Trophoblast cell (in vitro differentiated cells and primary cell): ENCODE data around the gene SPAG16.

Experiments used
- DNase-seq, 2 donors: peaks; one replicate each; pipeline ENCODE4 v3.0.0-alpha.2; 2016
- H2AFZ ChIP-seq: 2 replicates; pipeline ENCODE4 v1.6.1; 2013; ENCODE audit warnings: low read length, moderate library complexity, mild to moderate bottlenecking; ENCODE audit not compliant: insufficient read depth, poor library complexity
- H2AK5ac ChIP-seq: 2 replicates; pipeline ENCODE4 v1.6.1; 2013; ENCODE audit warnings: mild to moderate bottlenecking, low read length
- H2BK120ac ChIP-seq: 2 replicates; pipeline ENCODE4 v1.6.1; 2013; ENCODE audit warnings: low read length, mild to moderate bottlenecking, moderate library complexity; ENCODE audit not compliant: insufficient read depth, poor library complexity
- H2BK12ac ChIP-seq: 2 replicates; pipeline ENCODE4 v1.6.1; 2013; ENCODE audit warnings: mild to moderate bottlenecking, low read length, moderate library complexity
- H2BK5ac ChIP-seq: 2 replicates; pipeline ENCODE4 v1.6.1; 2013; ENCODE audit warnings: low read length, low read depth, moderate library complexity, mild to moderate bottlenecking; ENCODE audit not compliant: poor library complexity
- H3K14ac ChIP-seq: 2 replicates; pipeline ENCODE4 v1.6.1; 2013; ENCODE audit warnings: mild to moderate bottlenecking, low read length
- H3K18ac ChIP-seq: 2 replicates; pipeline ENCODE4 v1.6.1; 2013; ENCODE audit warnings: mild to moderate bottlenecking, low read length
- H3K23ac ChIP-seq: 2 replicates; pipeline ENCODE4 v1.6.1; 2013; ENCODE audit warnings: low read length
- H3K27ac ChIP-seq: 2 replicates; pipeline ENCODE4 v1.5.1; 2013; ENCODE audit warnings: low read depth, mild to moderate bottlenecking, inconsistent platforms, low read length, moderate library complexity
- H3K27me3 ChIP-seq: 2 replicates; pipeline ENCODE4 v1.6.1; 2013; ENCODE audit warnings: inconsistent platforms, mild to moderate bottlenecking, low read length, moderate library complexity; ENCODE audit not compliant: insufficient read depth
- H3K36me3 ChIP-seq, 2 experiments: 1 replicate in 1 of 2; 2 replicates in 1 of 2; pipeline ENCODE4 v1.6.1; 2013; ENCODE audit warnings: low read length in 2 of 2, mild to moderate bottlenecking in 2 of 2, moderate library complexity in 1 of 2; ENCODE audit not compliant: insufficient read depth in 2 of 2, control insufficient read depth in 1 of 2
- H3K4ac ChIP-seq: 2 replicates; pipeline ENCODE4 v1.6.1; 2013; ENCODE audit warnings: low read depth, mild to moderate bottlenecking, low read length, moderate library complexity
- H3K4me1 ChIP-seq, 2 experiments: 1 replicate in 1 of 2; 2 replicates in 1 of 2; pipeline ENCODE4 v1.6.1; 2013; ENCODE audit warnings: low read length in 2 of 2, mild to moderate bottlenecking in 2 of 2, moderate library complexity in 1 of 2; ENCODE audit not compliant: insufficient read depth in 2 of 2, control insufficient read depth in 1 of 2
- H3K4me2 ChIP-seq: 2 replicates; pipeline ENCODE4 v1.6.1; 2013; ENCODE audit warnings: inconsistent platforms, mild to moderate bottlenecking, low read length, moderate library complexity
- H3K4me3 ChIP-seq: 2 replicates; pipeline ENCODE4 v1.5.1; 2013; ENCODE audit warnings: mild to moderate bottlenecking, low read depth, low read length, inconsistent platforms
- H3K79me1 ChIP-seq: one replicate; pipeline ENCODE4 v1.6.1; 2013; ENCODE audit warnings: low read length
- H3K79me2 ChIP-seq: 2 replicates; pipeline ENCODE4 v1.6.1; 2013; ENCODE audit warnings: low read length, mild to moderate bottlenecking; ENCODE audit not compliant: control insufficient read depth, insufficient read depth, poor library complexity
- H3K9ac ChIP-seq: 2 replicates; pipeline ENCODE4 v1.6.1; 2013; ENCODE audit warnings: mild to moderate bottlenecking, low read length
- H3K9me3 ChIP-seq: 2 replicates; pipeline ENCODE4 v1.6.1; 2013; ENCODE audit warnings: low read depth, mild to moderate bottlenecking, control low read depth, inconsistent platforms, low read length; ENCODE audit not compliant: insufficient read depth
- H4K12ac ChIP-seq: 2 replicates; pipeline ENCODE4 v1.6.1; 2013; ENCODE audit warnings: low read depth, mild to moderate bottlenecking, low read length, moderate library complexity
- H4K8ac ChIP-seq: 2 replicates; pipeline ENCODE4 v1.6.1; 2013; ENCODE audit warnings: low read depth, mild to moderate bottlenecking, low read length, moderate library complexity
- H4K91ac ChIP-seq: one replicate; pipeline ENCODE4 v1.6.1; 2013; ENCODE audit warnings: low read depth, mild to moderate bottlenecking, low read length, moderate library complexity
- WGBS: extraction: QIAGEN DNeasy Blood & Tissue Kit; methylation state at CpG from one replicate; pipeline ENCODE4 v1.1.7; 2013; ENCODE audit warnings: missing lambda C conversion rate; ENCODE audit not compliant: insufficient read length, insufficient coverage; ENCODE audit errors: extremely low coverage; 5-methylcytosine and 5-hydroxymethylcytosine counted together

Gene SPAG16

DNA sequence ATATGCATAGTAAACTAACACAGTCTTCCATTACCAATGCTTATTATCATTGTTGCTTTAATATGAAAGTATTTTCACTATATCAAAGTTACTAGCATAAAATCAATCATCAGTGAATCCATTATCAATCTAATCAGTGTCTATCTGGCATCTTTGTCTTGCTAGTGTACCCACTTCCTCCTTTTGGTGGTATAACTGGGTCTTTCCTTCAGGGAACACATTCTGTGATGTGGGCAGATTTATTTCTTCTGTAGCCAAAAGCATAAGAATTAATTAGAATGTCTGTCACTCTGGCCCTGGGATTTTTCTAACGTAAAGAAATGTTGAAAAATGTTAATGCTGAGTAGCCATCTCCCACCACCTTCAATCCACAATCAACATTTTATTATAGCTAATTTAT, 970.8 kb downstream of the SPAG16 start:
- Histone ChIP-seq H3K27ac (no peak overlapping the region), H2AFZ (no peak overlapping the region), H4K8ac (no peak overlapping the region), H3K14ac (no peak overlapping the region), H3K27me3 (no peaks in the 10 kb centered on the region), H3K18ac (no peak overlapping the region), H3K4ac (no peak overlapping the region), H3K36me3 (no peaks in the 10 kb centered on the region), H2AK5ac (no peak overlapping the region), H3K79me2 (no peaks in the 10 kb centered on the region), H3K23ac (no peak overlapping the region), H3K4me1 (no peaks in the 10 kb centered on the region), H3K9ac (no peak overlapping the region), H2BK12ac (no peak overlapping the region), H3K9me3 (no peaks in the 10 kb centered on the region), H3K79me1 (no peaks in the 10 kb centered on the region), H2BK120ac (no peak overlapping the region), H4K91ac (no peak overlapping the region), H2BK5ac (no peak overlapping the region), H3K4me3 (no peak overlapping the region), H4K12ac (no peak overlapping the region), H3K4me2 (no peak overlapping the region)
- DNase-seq = no peak
- WGBS = no CpG with 5 or more reads among the region's 1 CpG

DNA sequence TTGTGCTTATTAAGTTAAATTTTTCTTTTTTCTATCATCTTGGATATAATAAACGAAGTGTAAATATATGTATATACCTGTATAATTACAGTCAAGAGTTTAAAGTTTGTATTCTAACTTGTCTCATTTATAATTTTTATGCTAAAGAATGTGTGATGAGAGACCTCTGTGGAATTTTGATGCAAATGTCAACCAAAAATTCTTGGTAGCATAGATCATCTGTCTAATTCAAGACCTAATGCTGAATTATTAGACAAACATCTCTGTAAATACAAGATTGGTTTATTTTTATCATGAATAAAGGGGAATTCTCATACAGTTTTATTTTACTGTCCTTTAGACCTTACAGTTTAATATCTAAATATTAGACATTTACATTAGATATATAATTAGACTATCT, 977.4 kb downstream of the SPAG16 start:
- H3K4ac ChIP-seq = no peak overlapping the region
- WGBS = no CpG with 5 or more reads among the region's 1 CpG

DNA sequence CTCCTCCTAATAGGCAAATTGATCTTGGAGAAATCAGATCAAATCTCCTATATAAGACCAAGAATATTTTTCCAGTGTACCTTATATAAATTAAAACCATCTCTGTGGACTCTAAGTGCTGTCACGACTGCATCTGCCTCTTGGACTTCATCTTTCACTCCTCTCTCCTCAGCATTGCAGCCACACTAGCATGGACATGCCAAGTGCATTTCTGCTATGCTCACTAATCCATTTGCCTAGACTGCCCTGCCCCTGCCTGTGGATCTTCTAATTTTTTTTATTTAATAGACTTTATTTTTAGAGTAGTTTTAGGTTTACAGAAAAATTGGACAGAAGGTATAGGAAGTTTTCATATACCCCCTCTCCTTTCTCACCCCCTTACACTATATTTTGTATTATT, 979.9 kb downstream of the SPAG16 start:
- H2AFZ ChIP-seq = no peak overlapping the region
- no peaks in the 10 kb centered on the region for H3K9me3 ChIP-seq
- no peaks in the 10 kb centered on the region for H3K36me3 ChIP-seq
- no peaks in the 10 kb centered on the region for H3K79me1 ChIP-seq
- no peak overlapping the region for H3K27ac ChIP-seq
- H4K8ac ChIP-seq = no peak overlapping the region
- H3K27me3 ChIP-seq = no peaks in the 10 kb centered on the region
- H3K79me2 ChIP-seq = no peaks in the 10 kb centered on the region
- H3K4me3 ChIP-seq = no peak overlapping the region
- no peak overlapping the region for H2BK12ac ChIP-seq
- no peak overlapping the region for H3K23ac ChIP-seq
- H3K9ac ChIP-seq = no peak overlapping the region
- no peak overlapping the region for H3K14ac ChIP-seq
- H4K91ac ChIP-seq = no peak overlapping the region
- WGBS = no CpG with 5 or more reads among the region's 1 CpG
- no peak overlapping the region for H3K4ac ChIP-seq
- H2AK5ac ChIP-seq = no peak overlapping the region
- no peak overlapping the region for H2BK120ac ChIP-seq
- H3K4me2 ChIP-seq = no peak overlapping the region
- DNase-seq = no peak
- H4K12ac ChIP-seq = no peak overlapping the region
- no peaks in the 10 kb centered on the region for H3K4me1 ChIP-seq
- H3K18ac ChIP-seq = no peak overlapping the region
- H2BK5ac ChIP-seq = no peak overlapping the region

More for the DNA sequence above, 977.4 kb downstream of the SPAG16 start:
- Histone ChIP-seq H3K27ac (no peak overlapping the region), H3K9ac (no peak overlapping the region), H3K36me3 (no peaks in the 10 kb centered on the region), H3K9me3 (no peaks in the 10 kb centered on the region), H3K4me1 (no peaks in the 10 kb centered on the region), H4K12ac (no peak overlapping the region), H4K91ac (no peak overlapping the region), H3K18ac (no peak overlapping the region), H3K79me2 (no peaks in the 10 kb centered on the region), H2AFZ (no peak overlapping the region), H3K79me1 (no peaks in the 10 kb centered on the region), H3K14ac (no peak overlapping the region), H3K4me3 (no peak overlapping the region), H2BK120ac (no peak overlapping the region), H2AK5ac (no peak overlapping the region), H3K4me2 (no peak overlapping the region), H3K27me3 (no peaks in the 10 kb centered on the region), H3K23ac (no peak overlapping the region), H2BK5ac (no peak overlapping the region), H4K8ac (no peak overlapping the region), H2BK12ac (no peak overlapping the region)
- DNase-seq = no peak

DNA sequence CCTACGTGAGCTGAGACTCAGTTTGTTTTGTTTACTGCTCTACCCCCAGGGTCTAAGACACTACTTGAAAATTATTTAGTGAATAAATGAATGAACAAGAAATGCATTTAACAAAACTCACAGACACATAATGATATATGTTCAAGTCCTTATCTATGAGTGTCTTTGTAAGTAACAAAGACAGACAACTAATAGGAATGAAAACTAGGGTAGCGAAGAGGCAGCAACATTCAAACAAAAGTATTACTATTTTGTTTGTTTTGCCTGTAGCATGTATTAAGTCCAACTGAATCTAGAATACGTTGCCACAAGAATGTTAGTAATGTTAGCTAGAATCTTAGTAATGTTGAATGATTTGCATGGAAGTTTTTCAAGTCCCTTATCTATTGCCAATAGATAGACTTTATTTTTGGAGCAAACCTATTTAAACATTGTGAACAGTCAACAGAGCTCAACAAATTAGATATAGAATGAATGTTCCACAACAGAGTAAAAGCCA, 981.8 kb downstream of the SPAG16 start:
- H3K9me3 ChIP-seq = no peaks in the 10 kb centered on the region
- no peak overlapping the region for H3K4ac ChIP-seq
- WGBS = no CpG with 5 or more reads among the region's 3 CpGs
- H3K79me2 ChIP-seq = no peaks in the 10 kb centered on the region
- no peak overlapping the region for H4K91ac ChIP-seq
- H3K4me3 ChIP-seq = no peak overlapping the region
- no peak overlapping the region for H2AFZ ChIP-seq
- H3K4me1 ChIP-seq = no peaks in the 10 kb centered on the region
- no peak overlapping the region for H3K23ac ChIP-seq
- H2AK5ac ChIP-seq = no peak overlapping the region
- no peak overlapping the region for H3K27ac ChIP-seq
- H3K79me1 ChIP-seq = no peaks in the 10 kb centered on the region
- H3K18ac ChIP-seq = no peak overlapping the region
- DNase-seq = peak in 1 of 2 donors; percentile 1
- H2BK5ac ChIP-seq = no peak overlapping the region
- H4K12ac ChIP-seq = no peak overlapping the region
- no peak overlapping the region for H4K8ac ChIP-seq
- no peak overlapping the region for H2BK12ac ChIP-seq
- no peak overlapping the region for H2BK120ac ChIP-seq
- no peaks in the 10 kb centered on the region for H3K36me3 ChIP-seq
- no peak overlapping the region for H3K4me2 ChIP-seq
- H3K27me3 ChIP-seq = no peaks in the 10 kb centered on the region
- no peak overlapping the region for H3K9ac ChIP-seq
- no peak overlapping the region for H3K14ac ChIP-seq
